ENCODE results near the gene PNPLA5.

- TF ChIP-seq CTCF (IDR thresholded peaks at IDR 0.05; ENCODE audit: borderline replicate concordance, extremely low read depth, low read length, poor library complexity, severe bottlenecking) (no peak), EZH2 (IDR thresholded peaks at IDR 0.05; ENCODE audit: borderline replicate concordance, low read depth, low read length, severe bottlenecking) (no peak)
Observed at GRCh38 chr22:43923631-43924464, 32.0 kb upstream of the PNPLA5 start, which contains the start of gene PNPLA3.
